CD14-positive monocyte (primary cell): ENCODE measurements around the gene ZNF154. TPM values are rescaled to one million over a fixed set of nuclear protein-coding genes. Genes with fewer than 3 reads are reported as not detected.
A peak's percentile ranks its signal among the peaks of the same experiment; 100 is the strongest.

Experiments used
- DNase-seq, 3 donors: peaks; one replicate each; pipeline ENCODE4 v3.0.0-alpha.2; 2011 to 2022
- H2AFZ ChIP-seq: 2 replicates; pipeline ENCODE4 v1.6.0; 2012; ENCODE audit warnings: mild to moderate bottlenecking, low read depth, low read length, inconsistent platforms; ENCODE audit not compliant: insufficient read depth, poor library complexity, severe bottlenecking
- H3K27ac ChIP-seq, 2 donors: 1 replicate in 1 of 2; 2 replicates in 1 of 2; pipeline ENCODE4 v1.5.1; 2012 to 2013; ENCODE audit warnings: low read length in 2 of 2, control low read depth in 1 of 2, inconsistent platforms in 1 of 2, low read depth in 1 of 2, mild to moderate bottlenecking in 1 of 2
- H3K27me3 ChIP-seq, 2 donors: one replicate each; pipeline versions ENCODE4 v1.6.0 to v1.6.1; 2011 to 2013; ENCODE audit warnings: low read length in 2 of 2; ENCODE audit not compliant: control insufficient read depth in 2 of 2, insufficient read depth in 2 of 2
- H3K36me3 ChIP-seq, 2 donors: replicated peaks in 1 of 2; 1 replicate in 1 of 2; 2 replicates in 1 of 2; pipeline versions ENCODE4 v1.5.1 to v1.6.1; 2012 to 2013; ENCODE audit warnings: low read length in 2 of 2, control low read depth in 1 of 2, inconsistent platforms in 1 of 2, mild to moderate bottlenecking in 1 of 2; ENCODE audit not compliant: insufficient read depth in 2 of 2, control insufficient read depth in 1 of 2
- H3K4me1 ChIP-seq, 2 donors: 1 replicate in 1 of 2; 2 replicates in 1 of 2; pipeline versions ENCODE4 v1.5.1 to v1.6.1; 2012 to 2013; ENCODE audit warnings: low read length in 2 of 2, control low read depth in 1 of 2, inconsistent platforms in 1 of 2, mild to moderate bottlenecking in 1 of 2, moderate library complexity in 1 of 2; ENCODE audit not compliant: insufficient read depth in 2 of 2, control insufficient read depth in 1 of 2
- H3K4me2 ChIP-seq: replicated peaks from 2 replicates; pipeline ENCODE3; 2012; ENCODE audit warnings: low read length, moderate library complexity, mild to moderate bottlenecking; ENCODE audit not compliant: poor library complexity, severe bottlenecking; ENCODE audit errors: extremely low read depth
- H3K4me3 ChIP-seq, 3 experiments: fragments of 200-600 bp in 1 of 3; sonication (generic) in 1 of 3; replicated peaks in 1 of 3; 1 replicate in 2 of 3; 2 replicates in 1 of 3; pipeline ENCODE4 v1.5.1; 2011 to 2013; ENCODE audit warnings: low read length in 3 of 3, mild to moderate bottlenecking in 3 of 3, control low read depth in 2 of 3, low read depth in 2 of 3, inconsistent platforms in 1 of 3, moderate library complexity in 1 of 3
- H3K79me2 ChIP-seq: 2 replicates; pipeline ENCODE4 v1.6.0; 2012; ENCODE audit warnings: mild to moderate bottlenecking, control low read depth, inconsistent platforms, low read length, moderate library complexity; ENCODE audit not compliant: insufficient read depth
- H3K9ac ChIP-seq: 2 replicates; pipeline ENCODE4 v1.6.0; 2017; ENCODE audit warnings: low read length, mild to moderate bottlenecking; ENCODE audit not compliant: insufficient read depth, poor library complexity, severe bottlenecking
- H3K9me3 ChIP-seq, 2 donors: replicated peaks in 1 of 2; 1 replicate in 1 of 2; 2 replicates in 1 of 2; pipeline versions ENCODE4 v1.5.1 to v1.6.1; 2012 to 2013; ENCODE audit warnings: low read length in 2 of 2, control low read depth in 1 of 2; ENCODE audit not compliant: control insufficient read depth in 1 of 2, insufficient read depth in 1 of 2
- H4K20me1 ChIP-seq: 2 replicates; pipeline ENCODE4 v1.6.0; 2012; ENCODE audit warnings: mild to moderate bottlenecking, low read length, control low read depth, moderate library complexity; ENCODE audit not compliant: insufficient read depth
- H3K27ac Mint-ChIP-seq, 7 donors: one replicate each; pipeline ENCODE4 v1.8.0; 2020; ENCODE audit warnings: mild to moderate bottlenecking in 7 of 7, mixed read lengths in 7 of 7, moderate library complexity in 6 of 7, inconsistent platforms in 2 of 7
- H3K27me3 Mint-ChIP-seq, 3 donors: one replicate each; pipeline ENCODE4 v1.8.0; 2021 to 2022; ENCODE audit warnings: low read depth in 3 of 3, mild to moderate bottlenecking in 3 of 3, mixed read lengths in 3 of 3, moderate library complexity in 3 of 3, inconsistent platforms in 1 of 3
- H3K36me3 Mint-ChIP-seq, 2 donors: one replicate each; pipeline ENCODE4 v1.8.0; 2020; ENCODE audit warnings: mixed read lengths in 2 of 2, inconsistent platforms in 1 of 2, mild to moderate bottlenecking in 1 of 2
- H3K4me1 Mint-ChIP-seq: one replicate; pipeline ENCODE4 v1.8.0; 2020; ENCODE audit warnings: mild to moderate bottlenecking, mixed read lengths
- H3K4me3 Mint-ChIP-seq, 2 donors: one replicate each; pipeline ENCODE4 v1.8.0; 2020; ENCODE audit warnings: mild to moderate bottlenecking in 2 of 2, mixed read lengths in 2 of 2, moderate library complexity in 1 of 2
- H3K9me3 Mint-ChIP-seq, 7 donors: one replicate each; pipeline ENCODE4 v1.8.0; 2020 to 2022; ENCODE audit warnings: mixed read lengths in 7 of 7, mild to moderate bottlenecking in 6 of 7, moderate library complexity in 6 of 7, inconsistent platforms in 2 of 7
- CTCF ChIP-seq: fragments of 200-600 bp; IDR thresholded peaks from one replicate; pipeline ENCODE4 v1.8.0; 2022; ENCODE audit warnings: antibody characterized with exemption, mild to moderate bottlenecking
- WGBS: methylation state at CpG from one replicate; pipeline ENCODE4 v1.1.5; 2013; ENCODE audit warnings: missing lambda C conversion rate; ENCODE audit not compliant: insufficient coverage; 5-methylcytosine and 5-hydroxymethylcytosine counted together
- intact Hi-C, 2 donors: fragments of 100-400 bp; cut with micrococcal nuclease; formaldehyde crosslinking; loops; one replicate each; pipeline versions ENCODE4 v1.15.0 to v1.15.1; 2023
- polyA plus RNA-seq, 3 donors: library from polyadenylated mRNA; depleted of rRNA in 1 of 3; unstranded in 2 of 3; stranded (reverse) in 1 of 3; fragments of 300-500 nt in 2 of 3; fragments of >200 nt in 1 of 3; fragmentation: Illumina TruSeq in 2 of 3; gene quantifications; 1 replicate in 2 of 3; 2 replicates in 1 of 3; pipeline ENCODE4 v1.2.3, GENCODE V29; 2012 to 2021

Gene ZNF154
- polyA plus RNA-seq, 3 donors: 0.52 TPM; not detected in 2

- H4K20me1 ChIP-seq: no peaks in the 10 kb centered on the region
- DNase-seq: no peak
- no peak overlapping the region for H2AFZ ChIP-seq
- H3K9me3 ChIP-seq: peaks cover 92 to 95% of the 10 kb centered on the region in 2 donors
- peaks cover 47 to 56% of the 10 kb centered on the region in 2 donors for H3K36me3 Mint-ChIP-seq
- no peaks in the 10 kb centered on the region for H3K27me3 ChIP-seq
- no peak overlapping the region for H3K27ac ChIP-seq
- no peak overlapping the region for H3K4me3 Mint-ChIP-seq
- H3K4me3 ChIP-seq: peak overlapping the region in 1 of 3 experiments; percentile 35
- WGBS: 80% methylated on average over 1 of the region's 4 CpGs
- no peak overlapping the region for H3K9ac ChIP-seq
- intact Hi-C loops: no loop called here
- no peaks in the 10 kb centered on the region for H3K79me2 ChIP-seq
- H3K27ac Mint-ChIP-seq: no peak overlapping the region
- TF ChIP-seq CTCF: no peak
- no peaks in the 10 kb centered on the region for H3K4me1 Mint-ChIP-seq
- H3K9me3 Mint-ChIP-seq: peaks cover 74 to 99% (median 95%) of the 10 kb centered on the region in 7 donors
- H3K27me3 Mint-ChIP-seq: peaks cover 0 to 2% (median 0%) of the 10 kb centered on the region in 3 donors
- H3K4me1 ChIP-seq: no peaks in the 10 kb centered on the region
- peaks cover 32 to 50% of the 10 kb centered on the region in 2 donors for H3K36me3 ChIP-seq
- no peak overlapping the region for H3K4me2 ChIP-seq
Observed at GRCh38 chr19:57719901-57720519, 11.0 kb upstream of the ZNF154 start.

GRCh38 chr19:57719424-57719823, 10.4 kb upstream of the ZNF154 start:
- peak overlapping the region in 1 of 3 experiments; percentile 35 for H3K4me3 ChIP-seq
- no peak overlapping the region for H2AFZ ChIP-seq
- peaks cover 71 to 99% (median 95%) of the 10 kb centered on the region in 7 donors for H3K9me3 Mint-ChIP-seq
- H3K4me1 Mint-ChIP-seq: no peaks in the 10 kb centered on the region
- no peak for TF ChIP-seq CTCF
- H3K36me3 ChIP-seq: peaks cover 32 to 50% of the 10 kb centered on the region in 2 donors
- no peaks in the 10 kb centered on the region for H3K79me2 ChIP-seq
- no peaks in the 10 kb centered on the region for H3K4me1 ChIP-seq
- intact Hi-C loops: no loop called here
- no peak overlapping the region for H3K9ac ChIP-seq
- peaks cover 43 to 50% of the 10 kb centered on the region in 2 donors for H3K36me3 Mint-ChIP-seq
- H3K9me3 ChIP-seq: peaks cover 89 to 95% of the 10 kb centered on the region in 2 donors
- no peaks in the 10 kb centered on the region for H3K27me3 ChIP-seq
- H4K20me1 ChIP-seq: no peaks in the 10 kb centered on the region
- no peak overlapping the region for H3K4me2 ChIP-seq
- no peak overlapping the region for H3K27ac Mint-ChIP-seq
- no peak overlapping the region for H3K4me3 Mint-ChIP-seq
- peaks cover 0 to 2% (median 0%) of the 10 kb centered on the region in 3 donors for H3K27me3 Mint-ChIP-seq
- no peak overlapping the region for H3K27ac ChIP-seq
- DNase-seq: no peak
